ENCODE measurements around the gene AHSA1. TPM values are rescaled to one million over a fixed set of nuclear protein-coding genes. Genes with fewer than 3 reads are reported as not detected.
A peak's percentile ranks its signal among the peaks of the same experiment; 100 is the strongest.

The AHSA1 gene
- polyA plus RNA-seq, 4 donors: 57.3 to 108 (median 85.8) TPM

GRCh38 chr14:77458249-77458950, 507 bp downstream of the AHSA1 start:
- peaks cover 0 to 3% (median 0%) of the 10 kb centered on the region in 3 donors for H3K4me1 ChIP-seq (ENCODE audit: control insufficient read depth in 3 of 3, insufficient read depth in 2 of 3, low read depth in 1 of 3, low read length in 2 of 3)
- FAIRE-seq (no peak), DNase-seq (peak; percentile 60 to 67)
- H3K27ac ChIP-seq (ENCODE audit: low read depth in 1 of 3, low read length in 2 of 3): peak overlapping the region; percentile 77 to 99 (median 82)
- no peaks in the 10 kb centered on the region for H3K27me3 ChIP-seq (ENCODE audit: control insufficient read depth in 3 of 3, insufficient read depth in 3 of 3, low read length in 3 of 3)
- peaks cover 3 to 22% (median 6%) of the 10 kb centered on the region in 3 donors for H3K36me3 ChIP-seq (ENCODE audit: control insufficient read depth in 3 of 3, insufficient read depth in 2 of 3, low read depth in 1 of 3, low read length in 3 of 3)
- WGBS, 3 donors: 0% methylated on average over 28 to 29 of the region's 29 CpGs
- peak overlapping the region; percentile 69 to 99 (median 98) for H3K4me3 ChIP-seq (ENCODE audit: low read depth in 1 of 3, low read length in 3 of 3)
- no peaks in the 10 kb centered on the region for H3K9me3 ChIP-seq (ENCODE audit: control insufficient read depth in 2 of 2, insufficient read depth in 1 of 2, low read depth in 1 of 2, low read length in 1 of 2)

- H3K36me3 ChIP-seq (ENCODE audit: control insufficient read depth in 3 of 3, insufficient read depth in 2 of 3, low read depth in 1 of 3, low read length in 3 of 3): peaks cover 6 to 28% (median 7%) of the 10 kb centered on the region in 3 donors
- no peaks in the 10 kb centered on the region for H3K9me3 ChIP-seq (ENCODE audit: control insufficient read depth in 2 of 2, insufficient read depth in 1 of 2, low read depth in 1 of 2, low read length in 1 of 2)
- H3K4me1 ChIP-seq (ENCODE audit: control insufficient read depth in 3 of 3, insufficient read depth in 2 of 3, low read depth in 1 of 3, low read length in 2 of 3): peaks cover 0 to 3% (median 0%) of the 10 kb centered on the region in 3 donors
- 33 to 36% (median 36%) methylated on average over 13 of the region's 13 CpGs for WGBS, 3 donors
- peak overlapping the region in 2 of 3 donors; percentile 69 to 99 for H3K4me3 ChIP-seq (ENCODE audit: low read depth in 1 of 3, low read length in 3 of 3)
- FAIRE-seq: no peak
- no peaks in the 10 kb centered on the region for H3K27me3 ChIP-seq (ENCODE audit: control insufficient read depth in 3 of 3, insufficient read depth in 3 of 3, low read length in 3 of 3)
- no peak overlapping the region for H3K27ac ChIP-seq (ENCODE audit: low read depth in 1 of 3, low read length in 2 of 3)
- peak; percentile 59 to 75 for DNase-seq
Measured at GRCh38 chr14:77459072-77459723, 1.3 kb downstream of the AHSA1 start.

GRCh38 chr14:77467801-77468200, 9.9 kb downstream of the AHSA1 start:
- no peak overlapping the region for H3K4me3 ChIP-seq (ENCODE audit: low read depth in 1 of 3, low read length in 3 of 3)
- no peak for FAIRE-seq
- no peaks in the 10 kb centered on the region for H3K27me3 ChIP-seq (ENCODE audit: control insufficient read depth in 3 of 3, insufficient read depth in 3 of 3, low read length in 3 of 3)
- H3K4me1 ChIP-seq (ENCODE audit: control insufficient read depth in 3 of 3, insufficient read depth in 2 of 3, low read depth in 1 of 3, low read length in 2 of 3): no peaks in the 10 kb centered on the region
- no peak overlapping the region for H3K27ac ChIP-seq (ENCODE audit: low read depth in 1 of 3, low read length in 2 of 3)
- H3K9me3 ChIP-seq (ENCODE audit: control insufficient read depth in 2 of 2, insufficient read depth in 1 of 2, low read depth in 1 of 2, low read length in 1 of 2): no peaks in the 10 kb centered on the region
- no peak for DNase-seq
- WGBS, 3 donors: 90 to 92% (median 91%) methylated on average over 5 of the region's 5 CpGs
- peaks cover 17 to 45% (median 23%) of the 10 kb centered on the region in 3 donors for H3K36me3 ChIP-seq (ENCODE audit: control insufficient read depth in 3 of 3, insufficient read depth in 2 of 3, low read depth in 1 of 3, low read length in 3 of 3)

- DNase-seq (no peak), FAIRE-seq (no peak)
- no peaks in the 10 kb centered on the region for H3K9me3 ChIP-seq (ENCODE audit: control insufficient read depth in 2 of 2, insufficient read depth in 1 of 2, low read depth in 1 of 2, low read length in 1 of 2)
- no peaks in the 10 kb centered on the region for H3K4me1 ChIP-seq (ENCODE audit: control insufficient read depth in 3 of 3, insufficient read depth in 2 of 3, low read depth in 1 of 3, low read length in 2 of 3)
- H3K4me3 ChIP-seq (ENCODE audit: low read depth in 1 of 3, low read length in 3 of 3): no peak overlapping the region
- WGBS, 3 donors: 82 to 88% (median 84%) methylated on average over 14 of the region's 14 CpGs
- no peaks in the 10 kb centered on the region for H3K27me3 ChIP-seq (ENCODE audit: control insufficient read depth in 3 of 3, insufficient read depth in 3 of 3, low read length in 3 of 3)
- no peak overlapping the region for H3K27ac ChIP-seq (ENCODE audit: low read depth in 1 of 3, low read length in 2 of 3)
- H3K36me3 ChIP-seq (ENCODE audit: control insufficient read depth in 3 of 3, insufficient read depth in 2 of 3, low read depth in 1 of 3, low read length in 3 of 3): peaks cover 13 to 34% (median 23%) of the 10 kb centered on the region in 3 donors
Measured at GRCh38 chr14:77469067-77469505, 11.2 kb downstream of the AHSA1 start.

- no peaks in the 10 kb centered on the region for H3K4me1 ChIP-seq (ENCODE audit: control insufficient read depth in 3 of 3, insufficient read depth in 2 of 3, low read depth in 1 of 3, low read length in 2 of 3)
- FAIRE-seq (no peak), DNase-seq (no peak)
- H3K36me3 ChIP-seq (ENCODE audit: control insufficient read depth in 3 of 3, insufficient read depth in 2 of 3, low read depth in 1 of 3, low read length in 3 of 3): peaks cover 13 to 30% (median 21%) of the 10 kb centered on the region in 3 donors
- H3K4me3 ChIP-seq (ENCODE audit: low read depth in 1 of 3, low read length in 3 of 3): no peak overlapping the region
- no peaks in the 10 kb centered on the region for H3K27me3 ChIP-seq (ENCODE audit: control insufficient read depth in 3 of 3, insufficient read depth in 3 of 3, low read length in 3 of 3)
- WGBS, 3 donors: 91 to 93% (median 92%) methylated on average over 1 of the region's 1 CpG
- H3K27ac ChIP-seq (ENCODE audit: low read depth in 1 of 3, low read length in 2 of 3): no peak overlapping the region
- H3K9me3 ChIP-seq (ENCODE audit: control insufficient read depth in 2 of 2, insufficient read depth in 1 of 2, low read depth in 1 of 2, low read length in 1 of 2): no peaks in the 10 kb centered on the region
Measured at GRCh38 chr14:77469539-77469938, 11.6 kb downstream of the AHSA1 start.

GRCh38 chr14:77470224-77470870, 12.5 kb downstream of the AHSA1 start:
- Histone ChIP-seq H3K4me3 (ENCODE audit: low read depth in 1 of 3, low read length in 3 of 3) (no peak overlapping the region), H3K27ac (ENCODE audit: low read depth in 1 of 3, low read length in 2 of 3) (no peak overlapping the region), H3K9me3 (ENCODE audit: control insufficient read depth in 2 of 2, insufficient read depth in 1 of 2, low read depth in 1 of 2, low read length in 1 of 2) (no peaks in the 10 kb centered on the region), H3K27me3 (ENCODE audit: control insufficient read depth in 3 of 3, insufficient read depth in 3 of 3, low read length in 3 of 3) (no peaks in the 10 kb centered on the region), H3K4me1 (ENCODE audit: control insufficient read depth in 3 of 3, insufficient read depth in 2 of 3, low read depth in 1 of 3, low read length in 2 of 3) (no peaks in the 10 kb centered on the region), H3K36me3 (ENCODE audit: control insufficient read depth in 3 of 3, insufficient read depth in 2 of 3, low read depth in 1 of 3, low read length in 3 of 3) (peaks cover 9 to 27% (median 19%) of the 10 kb centered on the region in 3 donors)
- DNase-seq: peak; percentile 35 to 36
- WGBS, 3 donors: 42 to 69% (median 51%) methylated on average over 5 of the region's 5 CpGs
- no peak for FAIRE-seq

- Histone ChIP-seq H3K36me3 (ENCODE audit: control insufficient read depth in 3 of 3, insufficient read depth in 2 of 3, low read depth in 1 of 3, low read length in 3 of 3) (peaks cover 3 to 4% (median 4%) of the 10 kb centered on the region in 3 donors), H3K27ac (ENCODE audit: low read depth in 1 of 3, low read length in 2 of 3) (no peak overlapping the region), H3K4me1 (ENCODE audit: control insufficient read depth in 3 of 3, insufficient read depth in 2 of 3, low read depth in 1 of 3, low read length in 2 of 3) (no peaks in the 10 kb centered on the region), H3K4me3 (ENCODE audit: low read depth in 1 of 3, low read length in 3 of 3) (no peak overlapping the region), H3K9me3 (ENCODE audit: control insufficient read depth in 2 of 2, insufficient read depth in 1 of 2, low read depth in 1 of 2, low read length in 1 of 2) (no peaks in the 10 kb centered on the region), H3K27me3 (ENCODE audit: control insufficient read depth in 3 of 3, insufficient read depth in 3 of 3, low read length in 3 of 3) (no peaks in the 10 kb centered on the region)
- WGBS, 3 donors: 58 to 73% (median 67%) methylated on average over 5 of the region's 5 CpGs
- FAIRE-seq: no peak
- no peak for DNase-seq
Measured at GRCh38 chr14:77473921-77474320, 16.0 kb downstream of the AHSA1 start.

GRCh38 chr14:77474479-77475177, 16.7 kb downstream of the AHSA1 start:
- H3K27me3 ChIP-seq (ENCODE audit: control insufficient read depth in 3 of 3, insufficient read depth in 3 of 3, low read length in 3 of 3): no peaks in the 10 kb centered on the region
- no peaks in the 10 kb centered on the region for H3K4me1 ChIP-seq (ENCODE audit: control insufficient read depth in 3 of 3, insufficient read depth in 2 of 3, low read depth in 1 of 3, low read length in 2 of 3)
- DNase-seq (no peak), FAIRE-seq (no peak)
- no peak overlapping the region for H3K27ac ChIP-seq (ENCODE audit: low read depth in 1 of 3, low read length in 2 of 3)
- no peaks in the 10 kb centered on the region for H3K36me3 ChIP-seq (ENCODE audit: control insufficient read depth in 3 of 3, insufficient read depth in 2 of 3, low read depth in 1 of 3, low read length in 3 of 3)
- 62 to 71% (median 67%) methylated on average over 9 of the region's 9 CpGs for WGBS, 3 donors
- no peak overlapping the region for H3K4me3 ChIP-seq (ENCODE audit: low read depth in 1 of 3, low read length in 3 of 3)
- no peaks in the 10 kb centered on the region for H3K9me3 ChIP-seq (ENCODE audit: control insufficient read depth in 2 of 2, insufficient read depth in 1 of 2, low read depth in 1 of 2, low read length in 1 of 2)
